Subcutaneous preadipocyte (primary cell): ENCODE measurements around the gene TSPY8. TPM values are rescaled to one million over a fixed set of nuclear protein-coding genes. Genes with fewer than 3 reads are reported as not detected.

Experiments used
- small RNA-seq: library from RNA; depleted of rRNA; stranded (forward); fragments of <200 nt; gene quantifications from one replicate; pipeline ENCODE3, GENCODE V24; 2012
- total RNA-seq: library from RNA; depleted of rRNA; stranded (reverse); fragments of >200 nt; gene quantifications from 2 replicates; pipeline ENCODE4 v1.2.3, GENCODE V29; 2012

Gene TSPY8
- total RNA-seq, result not detected in 2 replicates

GRCh38 chrY:9357497-9357896, at the start of gene TSPY8:
TSS of gene TSPY8 (plus strand) at chrY:9357797. CDS start at chrY:9357843, 46 bp downstream.

GRCh38 chrY:9337164-9337563, 20.4 kb upstream of the TSPY8 start, which contains the start of gene TSPY4:
TSS of gene TSPY4 (plus strand) at chrY:9337464. CDS start at chrY:9337510, 46 bp downstream.

GRCh38 chrY:9398121-9398520, 40.5 kb downstream of the TSPY8 start, which contains the start of gene TSPY3:
TSS of gene TSPY3 (plus strand) at chrY:9398421. CDS start at chrY:9398467, 46 bp downstream.

Small RNAs within 50 kb of the gene (small RNA-seq; reads per million reads assigned to genes)
- not detected for gene AC006158.1

Other genes starting within 250 kb of the TSPY8 start
- not detected in 2 replicates for gene TSPY4, start 20.3 kb upstream of the TSPY8 start, total RNA-seq
- not detected in 2 replicates for gene TSPY3, start 40.6 kb downstream of the TSPY8 start, total RNA-seq
- gene TSPY1, start 109.2 kb downstream of the TSPY8 start, total RNA-seq, result not detected in 2 replicates
- not detected in 2 replicates for gene TSPY9, start 129.5 kb downstream of the TSPY8 start, total RNA-seq
- not detected in 2 replicates for gene TSPY10, start 170.1 kb downstream of the TSPY8 start, total RNA-seq